GM21526 (cell line): ENCODE measurements around the gene NCDN.

Experiments
- ATAC-seq: cut with Tn5 transposase; IDR thresholded peaks from one replicate; pipeline ENCODE4 v1.9.1; 2021; ENCODE audit warnings: moderate library complexity; ENCODE audit not compliant: unreplicated experiment, low FRiP score

NCDN gene

GRCh38 chr1:35588197-35588910, 30.8 kb downstream of the NCDN start:
- ATAC-seq, result no peak

DNA sequence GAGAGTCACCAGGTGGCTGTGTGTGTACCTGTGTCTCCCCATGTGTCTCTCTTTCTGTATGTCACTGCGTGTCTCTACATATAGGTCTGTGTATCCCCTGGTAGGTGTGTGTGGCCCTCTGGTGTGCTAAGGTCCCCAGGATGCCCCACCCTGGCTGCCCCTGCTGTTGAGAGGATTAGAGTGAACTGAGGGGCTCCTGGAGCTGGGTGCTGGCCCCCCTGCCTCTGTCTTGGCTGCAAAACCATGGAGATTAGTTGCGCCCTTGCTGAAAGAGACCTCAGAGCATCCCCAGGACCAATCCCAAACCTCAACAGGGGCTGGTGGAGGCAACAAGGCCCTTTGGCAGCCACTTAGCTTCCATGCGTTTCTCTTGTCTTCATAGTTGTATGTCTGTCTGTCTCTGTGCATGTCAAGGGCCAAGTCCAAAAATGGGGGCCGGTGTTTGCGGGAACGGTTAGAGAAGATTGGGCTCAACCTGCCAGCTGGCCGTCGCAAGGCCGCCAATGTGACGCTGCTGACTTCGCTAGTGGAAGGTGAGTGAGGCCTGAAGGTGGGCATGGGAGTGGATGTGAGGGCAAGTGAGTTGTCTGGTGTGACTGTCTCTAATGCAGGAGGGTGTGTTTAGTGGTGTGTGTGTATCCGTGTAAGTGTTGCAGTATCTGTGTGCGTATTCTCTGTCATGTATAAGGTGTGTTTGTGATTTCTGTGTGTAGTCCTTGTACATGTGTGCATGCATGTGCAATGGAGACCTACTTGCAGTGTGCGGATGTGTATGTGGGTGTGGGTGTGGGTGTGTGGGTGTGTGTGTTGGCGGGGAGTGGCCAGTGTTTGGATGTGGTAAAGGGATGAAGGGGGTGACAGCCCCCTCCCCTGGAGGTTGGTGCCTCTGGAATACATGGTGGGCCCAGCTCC, 32.2 kb downstream of the NCDN start:
- no peak for ATAC-seq

- ATAC-seq, result no peak
Measured at GRCh38 chr1:35590476-35591040, 33.0 kb downstream of the NCDN start.

GRCh38 chr1:35591211-35591610, 33.6 kb downstream of the NCDN start:
- no peak for ATAC-seq

- ATAC-seq, result no peak
Measured at GRCh38 chr1:35592991-35593769, 35.6 kb downstream of the NCDN start.

- no peak for ATAC-seq
Measured at GRCh38 chr1:35594005-35594760, 36.6 kb downstream of the NCDN start.

DNA sequence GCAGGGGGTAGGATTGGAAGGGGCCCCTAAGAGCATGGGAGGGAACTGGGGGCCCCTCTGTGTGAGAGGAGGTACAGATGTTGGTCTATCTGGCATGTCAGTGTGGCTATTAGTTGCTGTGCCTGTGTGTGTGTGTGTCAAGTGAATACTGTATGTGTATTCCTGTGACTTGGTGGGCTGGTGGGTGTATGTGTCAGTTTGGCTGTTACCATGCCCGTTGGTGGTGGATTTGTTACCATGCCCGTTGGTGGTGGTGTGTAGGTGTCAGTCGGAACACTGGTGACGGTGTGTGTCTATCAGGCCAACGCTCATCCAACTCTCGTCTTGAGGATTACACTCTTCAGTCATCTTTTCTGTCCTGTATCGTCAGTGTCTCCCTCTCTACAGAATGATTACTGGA, 38.1 kb downstream of the NCDN start:
- ATAC-seq, result no peak

GRCh38 chr1:35597870-35598269, 40.3 kb downstream of the NCDN start:
- no peak for ATAC-seq

DNA sequence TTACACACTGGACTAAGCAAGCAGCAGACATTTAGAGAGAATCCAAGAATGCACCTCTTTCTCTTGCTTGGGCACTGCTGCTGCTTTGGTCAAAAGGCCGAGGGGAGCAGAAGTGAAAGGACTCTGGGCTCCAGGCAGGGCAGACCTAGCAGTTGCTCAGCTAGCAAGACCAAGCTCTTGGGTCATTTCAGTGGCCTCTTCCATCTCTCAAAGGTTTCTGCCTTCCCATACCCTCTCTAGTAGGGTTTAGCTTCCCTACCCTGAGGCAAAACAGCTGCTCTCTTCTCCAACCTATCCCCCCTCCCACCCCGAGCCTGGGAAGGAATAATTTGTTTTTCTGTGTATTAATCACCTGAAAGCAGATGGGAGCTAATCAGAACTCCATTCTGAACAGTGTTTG, 41.3 kb downstream of the NCDN start:
- no peak for ATAC-seq

GRCh38 chr1:35599411-35599810, 41.8 kb downstream of the NCDN start:
- no peak for ATAC-seq

DNA sequence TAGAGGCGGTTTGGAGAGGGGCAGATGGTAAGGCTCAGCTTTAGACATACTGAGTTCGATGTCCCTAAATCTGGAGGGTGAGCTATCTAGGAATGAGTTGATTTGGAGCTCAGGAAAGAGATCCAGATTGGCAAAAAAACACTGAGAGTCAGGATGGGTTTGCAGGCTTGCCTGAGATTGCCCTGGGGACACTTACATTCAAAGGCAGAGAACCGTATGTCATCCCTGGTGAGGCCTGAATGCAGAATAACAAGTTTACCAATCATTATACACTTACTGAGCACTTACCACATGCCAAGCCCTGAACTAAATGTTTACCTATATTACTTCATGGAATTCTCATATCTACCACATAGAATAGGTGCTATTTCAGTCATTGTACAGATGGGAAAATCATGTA, 43.0 kb downstream of the NCDN start:
- ATAC-seq, result no peak

DNA sequence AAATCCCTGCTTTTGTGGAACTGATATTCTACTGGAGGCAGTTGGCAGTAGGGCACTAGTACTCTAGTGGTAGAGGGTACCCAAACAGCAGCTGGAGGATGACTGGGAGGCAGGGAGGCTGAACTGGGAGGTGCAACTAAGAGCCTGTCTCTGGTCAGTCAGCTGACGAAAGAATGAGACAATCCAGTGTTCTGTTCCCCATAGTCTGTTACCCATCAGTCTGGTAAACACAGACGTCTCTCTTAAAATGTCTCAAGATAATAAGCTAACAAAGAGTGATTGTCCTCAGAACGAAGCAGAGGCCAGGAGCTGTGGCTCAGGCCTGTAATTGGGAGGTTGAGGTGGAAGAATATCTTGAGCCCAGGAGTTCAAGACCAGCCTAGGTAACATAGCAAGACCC, 45.9 kb downstream of the NCDN start:
- ATAC-seq, result no peak

DNA sequence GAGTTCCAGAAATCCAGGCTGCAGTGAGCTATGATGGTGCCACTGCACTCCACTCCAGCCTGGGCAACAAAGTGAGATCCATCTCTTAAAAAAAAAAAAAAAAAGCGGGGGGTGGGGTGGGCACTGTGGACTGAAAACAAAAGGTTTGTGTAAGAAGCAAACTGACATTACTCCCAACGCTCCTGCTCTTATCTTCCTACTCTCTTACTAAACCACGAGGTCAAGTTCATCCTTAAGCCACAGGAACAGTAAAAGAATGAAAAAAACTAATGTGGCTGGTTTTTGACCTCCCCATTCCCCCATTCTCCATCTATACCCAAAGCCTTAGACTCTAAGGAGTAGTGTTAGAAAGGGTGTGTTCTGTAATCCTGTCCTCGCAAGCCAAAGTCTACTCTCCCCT, 46.3 kb downstream of the NCDN start:
- no peak for ATAC-seq

DNA sequence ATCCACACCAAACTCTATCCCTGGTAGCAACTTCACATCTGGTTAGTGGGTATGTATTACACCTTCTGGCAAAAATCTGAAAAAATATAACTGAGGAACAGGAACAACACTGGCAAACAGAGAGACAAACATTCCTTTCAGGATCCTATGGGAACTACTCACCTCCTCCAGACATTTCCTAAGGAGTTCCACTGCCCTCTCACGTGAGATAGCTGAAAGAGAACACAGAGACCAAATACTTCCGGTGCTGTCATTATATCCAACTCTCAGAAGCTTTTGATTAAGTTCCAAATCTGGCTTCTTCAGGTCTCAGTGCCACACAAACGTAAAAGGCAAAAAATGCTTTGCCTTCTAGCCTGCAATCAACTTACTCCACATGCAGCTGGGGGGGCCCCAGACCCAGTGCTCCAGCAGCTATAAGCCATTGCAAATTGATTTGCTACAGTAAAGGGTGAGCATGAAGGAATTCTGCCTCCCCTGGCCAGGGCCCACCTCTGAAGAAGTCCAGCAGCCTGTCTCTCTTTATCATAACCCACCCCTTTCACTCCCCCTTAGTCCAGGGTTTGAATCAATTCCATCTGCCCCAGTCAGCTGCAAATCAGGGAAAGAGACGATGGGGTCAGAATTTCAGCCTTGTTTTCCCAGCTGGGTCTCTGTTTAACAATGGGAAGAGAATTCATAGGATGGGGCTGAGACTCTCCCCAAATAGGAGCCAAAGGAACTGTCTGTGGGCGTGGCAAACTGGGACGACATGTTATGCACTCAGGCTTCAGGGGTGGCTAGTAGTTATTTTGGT, 47.7 kb downstream of the NCDN start:
- ATAC-seq, result no peak

DNA sequence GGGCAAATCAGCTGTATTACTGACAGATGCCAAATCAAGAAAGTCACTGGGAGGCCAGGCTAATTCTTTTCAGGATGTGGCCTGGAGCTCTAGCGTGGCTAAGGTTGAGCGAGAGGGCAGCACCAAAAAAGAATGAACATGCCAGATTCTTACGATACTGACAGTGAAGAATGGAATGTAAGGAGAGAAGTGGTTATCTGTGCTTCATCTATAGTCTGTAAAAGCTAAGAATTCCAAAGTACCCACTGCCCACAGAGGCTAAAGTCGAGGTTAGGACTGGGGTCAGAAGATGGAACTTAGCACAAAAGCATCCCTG, 48.2 kb downstream of the NCDN start:
- no peak for ATAC-seq

DNA sequence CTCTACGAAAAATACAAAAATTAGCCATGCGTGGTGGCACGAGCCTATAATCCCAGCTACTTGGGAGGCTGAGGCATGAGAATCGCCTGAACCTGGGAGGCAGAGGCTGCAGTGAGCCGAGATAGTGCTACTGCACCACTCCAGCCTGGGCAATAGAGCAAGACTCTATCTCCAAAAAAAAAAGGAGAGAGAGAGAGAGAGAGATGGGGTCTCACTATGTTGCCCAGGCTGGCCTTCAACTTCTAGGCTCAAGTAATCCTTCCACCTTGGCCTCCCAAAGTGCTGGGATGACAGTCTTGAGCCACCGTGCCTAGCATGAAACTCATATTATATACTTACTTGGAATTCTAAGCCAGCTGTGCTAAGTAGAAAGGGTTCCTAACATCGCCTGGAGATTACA, 54.1 kb downstream of the NCDN start:
- no peak for ATAC-seq

DNA sequence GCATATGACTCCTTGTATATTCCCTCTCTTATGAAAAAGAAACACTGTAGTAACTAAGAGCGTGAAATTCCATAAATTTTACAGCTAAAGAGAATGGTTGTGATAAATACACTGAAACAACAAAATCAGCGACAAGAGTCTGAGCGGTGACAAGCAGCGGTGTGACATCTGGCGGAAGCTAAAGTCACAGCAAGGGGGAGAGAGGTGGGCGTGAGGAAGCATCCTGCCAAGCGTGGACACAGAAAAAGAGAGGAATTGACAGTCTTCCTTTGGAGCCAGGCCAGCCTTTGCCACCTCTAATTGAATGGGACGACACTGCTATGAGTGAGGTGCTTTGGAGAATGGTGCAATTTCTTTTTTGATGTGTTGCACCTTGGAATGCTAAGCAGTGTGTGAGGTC, 57.8 kb downstream of the NCDN start:
- no peak for ATAC-seq
